Activated CD4-positive, alpha-beta T cell treated with anti-CD3 and anti-CD28 coated beads, Interleukin-2, Interleukin-4, amounts not matched to agents 100 ng/mL and 50 ng/mL, durations not matched to agents 16 hours and 8 hours (primary cell): ENCODE data around the gene MRPL11.

Source experiments
- DNase-seq: peaks from one replicate; pipeline ENCODE4 v3.0.0-alpha.2; 2020; ENCODE audit warnings: low spot score

The MRPL11 gene

GRCh38 chr11:66388780-66389386 lies 49.8 kb downstream of the MRPL11 start:
- DNase-seq = peak; percentile 70

GRCh38 chr11:66386171-66387069 lies 52.2 kb downstream of the MRPL11 start:
- peak; percentile 83 for DNase-seq
